ENCODE results near the gene KLHL26. TPM values are rescaled to one million over a fixed set of nuclear protein-coding genes. Genes with fewer than 3 reads are reported as not detected.
A peak's percentile ranks its signal among the peaks of the same experiment; 100 is the strongest.

KLHL26 gene
- total and polyA plus RNA-seq, 2 of the 13 experiments (the other 11 are each of a cell fraction or from before 2014, with no cell fraction given): 1.5 to 1.7 TPM

DNA sequence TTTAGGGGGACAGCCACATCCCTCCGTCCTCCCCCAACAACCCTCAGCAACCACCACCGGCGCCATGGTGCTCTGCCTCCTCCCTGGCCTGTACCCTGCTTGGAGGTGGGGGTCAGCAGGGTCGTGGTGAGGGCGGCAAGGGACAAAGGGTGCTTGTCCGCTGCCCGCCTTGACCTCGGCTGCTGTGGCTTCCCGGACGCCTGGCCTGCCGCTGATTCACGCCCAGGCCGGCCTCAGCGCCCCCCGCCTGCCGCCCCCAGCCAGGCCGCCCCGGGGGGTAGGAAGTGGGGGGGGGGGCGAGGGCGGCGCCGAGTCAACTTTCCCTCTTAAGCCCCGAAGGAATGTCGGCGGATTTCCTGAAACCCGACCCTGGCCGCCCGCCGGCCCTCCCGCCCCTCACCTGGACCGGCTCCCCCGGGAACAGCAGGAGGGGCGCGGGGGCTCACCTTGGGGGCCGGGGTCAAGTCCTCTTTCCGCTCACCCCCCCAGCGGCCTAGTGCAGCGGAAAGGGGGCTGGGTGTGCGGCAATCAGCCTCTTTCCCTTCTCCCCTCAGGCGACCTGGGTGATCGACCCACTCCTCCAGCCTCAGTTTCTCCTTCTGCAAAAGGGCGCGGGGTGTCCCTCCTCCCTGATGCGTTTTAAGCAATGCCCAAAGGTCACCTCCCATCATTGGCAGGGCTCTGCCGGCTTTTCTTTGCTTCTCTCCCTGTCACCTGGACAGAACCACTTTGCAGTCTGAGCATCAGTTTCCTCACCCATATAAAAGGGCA is 26.1 kb upstream of the KLHL26 start (continued):
- TF ChIP-seq ZNF160 (CRISPR knock-in tag; IDR thresholded peaks at IDR 0.05): peak; percentile 40; the same call in 1 of the 2 replicates
- TF ChIP-seq, protein P1, sequence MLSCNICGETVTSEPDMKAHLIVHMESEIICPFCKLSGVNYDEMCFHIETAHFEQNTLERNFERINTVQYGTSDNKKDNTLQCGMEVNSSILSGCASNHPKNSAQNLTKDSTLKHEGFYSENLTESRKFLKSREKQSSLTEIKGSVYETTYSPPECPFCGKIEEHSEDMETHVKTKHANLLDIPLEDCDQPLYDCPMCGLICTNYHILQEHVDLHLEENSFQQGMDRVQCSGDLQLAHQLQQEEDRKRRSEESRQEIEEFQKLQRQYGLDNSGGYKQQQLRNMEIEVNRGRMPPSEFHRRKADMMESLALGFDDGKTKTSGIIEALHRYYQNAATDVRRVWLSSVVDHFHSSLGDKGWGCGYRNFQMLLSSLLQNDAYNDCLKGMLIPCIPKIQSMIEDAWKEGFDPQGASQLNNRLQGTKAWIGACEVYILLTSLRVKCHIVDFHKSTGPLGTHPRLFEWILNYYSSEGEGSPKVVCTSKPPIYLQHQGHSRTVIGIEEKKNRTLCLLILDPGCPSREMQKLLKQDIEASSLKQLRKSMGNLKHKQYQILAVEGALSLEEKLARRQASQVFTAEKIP (CRISPR knock-in tag; IDR thresholded peaks at IDR 0.05; ENCODE audit: borderline replicate concordance): no peak
- TF ChIP-seq SOX6 (IDR thresholded peaks at IDR 0.05): no peak
- TF ChIP-seq SOX6 (CRISPR knock-in tag; IDR thresholded peaks at IDR 0.05): peak; percentile 72
- TF ChIP-seq FOSL1 (CRISPR knock-in tag; IDR thresholded peaks at IDR 0.05; ENCODE audit: borderline replicate concordance): no peak; the same call in 1 of the 2 replicates
- no peak for TF ChIP-seq ZNF234 (CRISPR knock-in tag; conservative IDR thresholded peaks at IDR 0.05)
- TF ChIP-seq PHF21A (CRISPR knock-in tag; IDR thresholded peaks at IDR 0.05): peak; percentile 92
- no peak for TF ChIP-seq ZNF703 (CRISPR knock-in tag; IDR thresholded peaks at IDR 0.05; ENCODE audit: borderline replicate concordance)
- 0 out of 2 replicates have a peak, but pooled peaks have one; percentile 57 for TF ChIP-seq STAT5B (CRISPR knock-in tag; IDR thresholded peaks at IDR 0.05)
- TF ChIP-seq, protein P2, sequence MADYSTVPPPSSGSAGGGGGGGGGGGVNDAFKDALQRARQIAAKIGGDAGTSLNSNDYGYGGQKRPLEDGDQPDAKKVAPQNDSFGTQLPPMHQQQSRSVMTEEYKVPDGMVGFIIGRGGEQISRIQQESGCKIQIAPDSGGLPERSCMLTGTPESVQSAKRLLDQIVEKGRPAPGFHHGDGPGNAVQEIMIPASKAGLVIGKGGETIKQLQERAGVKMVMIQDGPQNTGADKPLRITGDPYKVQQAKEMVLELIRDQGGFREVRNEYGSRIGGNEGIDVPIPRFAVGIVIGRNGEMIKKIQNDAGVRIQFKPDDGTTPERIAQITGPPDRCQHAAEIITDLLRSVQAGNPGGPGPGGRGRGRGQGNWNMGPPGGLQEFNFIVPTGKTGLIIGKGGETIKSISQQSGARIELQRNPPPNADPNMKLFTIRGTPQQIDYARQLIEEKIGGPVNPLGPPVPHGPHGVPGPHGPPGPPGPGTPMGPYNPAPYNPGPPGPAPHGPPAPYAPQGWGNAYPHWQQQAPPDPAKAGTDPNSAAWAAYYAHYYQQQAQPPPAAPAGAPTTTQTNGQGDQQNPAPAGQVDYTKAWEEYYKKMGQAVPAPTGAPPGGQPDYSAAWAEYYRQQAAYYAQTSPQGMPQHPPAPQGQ (CRISPR knock-in tag; IDR thresholded peaks at IDR 0.05; ENCODE audit: borderline replicate concordance): no peak
- TF ChIP-seq, protein P3, sequence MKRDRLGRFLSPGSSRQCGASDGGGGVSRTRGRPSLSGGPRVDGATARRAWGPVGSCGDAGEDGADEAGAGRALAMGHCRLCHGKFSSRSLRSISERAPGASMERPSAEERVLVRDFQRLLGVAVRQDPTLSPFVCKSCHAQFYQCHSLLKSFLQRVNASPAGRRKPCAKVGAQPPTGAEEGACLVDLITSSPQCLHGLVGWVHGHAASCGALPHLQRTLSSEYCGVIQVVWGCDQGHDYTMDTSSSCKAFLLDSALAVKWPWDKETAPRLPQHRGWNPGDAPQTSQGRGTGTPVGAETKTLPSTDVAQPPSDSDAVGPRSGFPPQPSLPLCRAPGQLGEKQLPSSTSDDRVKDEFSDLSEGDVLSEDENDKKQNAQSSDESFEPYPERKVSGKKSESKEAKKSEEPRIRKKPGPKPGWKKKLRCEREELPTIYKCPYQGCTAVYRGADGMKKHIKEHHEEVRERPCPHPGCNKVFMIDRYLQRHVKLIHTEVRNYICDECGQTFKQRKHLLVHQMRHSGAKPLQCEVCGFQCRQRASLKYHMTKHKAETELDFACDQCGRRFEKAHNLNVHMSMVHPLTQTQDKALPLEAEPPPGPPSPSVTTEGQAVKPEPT (CRISPR knock-in tag; IDR thresholded peaks at IDR 0.05; ENCODE audit: low read depth): no peak
- TF ChIP-seq MEF2D (CRISPR knock-in tag; IDR thresholded peaks at IDR 0.05): peak; percentile 38; the same call in 1 of the 2 replicates
- TF ChIP-seq ETV5 (CRISPR knock-in tag; IDR thresholded peaks at IDR 0.05; ENCODE audit: borderline replicate concordance): peak; percentile 95
- TF ChIP-seq CREM (IDR thresholded peaks at IDR 0.05): no peak
- no peak for TF ChIP-seq CREM (CRISPR knock-in tag; IDR thresholded peaks at IDR 0.05)
- no peak for TF ChIP-seq ISX (CRISPR knock-in tag; conservative IDR thresholded peaks at IDR 0.05)
- TF ChIP-seq HMGA1 (CRISPR knock-in tag; conservative IDR thresholded peaks at IDR 0.05): no peak
- TF ChIP-seq RFX3 (CRISPR knock-in tag; IDR thresholded peaks at IDR 0.05): no peak
- no peak for TF ChIP-seq TCF12 (IDR thresholded peaks at IDR 0.05)
- TF ChIP-seq TCF12 (CRISPR knock-in tag; IDR thresholded peaks at IDR 0.05): peak; percentile 77
- peak; percentile 88 for TF ChIP-seq KDM2A (CRISPR knock-in tag; IDR thresholded peaks at IDR 0.05; ENCODE audit: borderline replicate concordance, low read depth)
- no peak for TF ChIP-seq SP2 (CRISPR knock-in tag; IDR thresholded peaks at IDR 0.05)
- no peak for TF ChIP-seq RELA (CRISPR knock-in tag; IDR thresholded peaks at IDR 0.05)
- peak; percentile 35 for TF ChIP-seq HNRNPLL (IDR thresholded peaks at IDR 0.05; ENCODE audit: low read depth, low read length, poor library complexity, severe bottlenecking)
- TF ChIP-seq BHLHE40 (IDR thresholded peaks at IDR 0.05; ENCODE audit: low read length): no peak
- no peak for TF ChIP-seq MIXL1 (CRISPR knock-in tag; IDR thresholded peaks at IDR 0.05)
- TF ChIP-seq ZNF780A (CRISPR knock-in tag; IDR thresholded peaks at IDR 0.05): no peak; the same call in none of the 2 replicates
- no peak for TF ChIP-seq HNRNPH1 (optimal IDR thresholded peaks at IDR 0.05; ENCODE audit: low read depth, low read length)
